Stimulated activated CD4-positive, alpha-beta T cell treated with anti-CD3 and anti-CD28 coated beads, Interleukin-12 subunit alpha, Interleukin-12 subunit beta, amount 100 ng/mL, for 4 hours (primary cell): ENCODE data around the gene TOB2.
A peak's percentile ranks its signal among the peaks of the same experiment; 100 is the strongest.
"Not testable (repeated sequence)": the region's sequence is repeated elsewhere in the genome, so short reads cannot be mapped to it uniquely, and the experiment has no call there.

ENCODE experiments used
- DNase-seq: peaks from one replicate; pipeline ENCODE4 v3.0.0-alpha.2; 2020

TOB2 gene

DNA sequence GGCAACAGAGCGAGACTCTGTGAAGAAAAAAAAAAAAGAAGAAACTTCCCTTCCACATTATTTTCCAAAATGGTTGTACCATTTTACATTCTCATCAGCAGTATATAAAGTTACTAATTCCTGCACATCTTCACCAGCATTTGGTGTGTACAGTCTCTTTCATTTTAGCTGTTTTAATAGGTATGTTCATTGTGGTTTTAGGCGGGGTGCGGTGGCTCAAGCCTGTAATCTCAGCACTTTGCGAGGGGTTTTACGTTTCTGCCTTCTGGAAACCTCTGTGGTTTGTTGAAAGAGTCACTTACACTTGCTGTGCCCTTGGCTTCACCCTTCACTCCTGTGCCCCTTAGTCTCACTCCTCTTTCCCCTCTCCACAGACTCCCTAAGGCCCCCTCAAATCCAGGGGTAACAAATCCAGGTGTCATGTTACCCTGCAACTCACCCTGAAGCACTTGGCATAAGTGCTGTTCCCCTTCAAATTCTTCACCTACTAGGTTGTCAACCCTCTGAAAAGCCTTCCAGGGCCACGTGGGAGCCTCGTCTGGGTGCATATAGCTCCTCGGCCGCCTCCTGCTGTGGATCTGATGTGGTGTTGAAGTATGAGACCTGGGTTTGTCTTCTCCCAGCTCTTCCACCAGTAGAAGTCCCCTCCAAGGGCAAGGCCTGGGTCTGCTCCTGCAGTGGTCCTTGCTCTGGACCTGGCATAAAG lies 20.8 kb downstream of the TOB2 start:
- DNase-seq = no peak

DNA sequence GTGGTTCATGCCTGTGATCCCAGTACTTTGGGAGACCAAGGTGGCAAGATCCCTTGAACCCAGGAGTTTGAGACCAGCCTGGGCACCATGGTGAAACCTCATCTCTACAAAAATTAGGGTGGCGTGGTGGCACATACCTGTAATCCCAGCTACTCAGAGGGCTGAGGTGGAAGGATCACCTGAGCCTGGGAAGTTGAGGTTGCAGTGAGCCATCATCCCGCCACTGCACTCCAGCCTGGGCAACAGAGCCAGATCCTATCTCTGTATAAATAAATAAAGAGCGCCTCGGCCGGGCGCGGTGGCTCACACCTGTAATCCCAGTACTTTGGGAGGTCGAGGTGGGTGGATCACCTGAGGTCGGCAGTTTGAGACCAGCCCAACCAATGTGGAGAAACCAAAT lies 27.9 kb downstream of the TOB2 start:
- DNase-seq = no peak

DNA sequence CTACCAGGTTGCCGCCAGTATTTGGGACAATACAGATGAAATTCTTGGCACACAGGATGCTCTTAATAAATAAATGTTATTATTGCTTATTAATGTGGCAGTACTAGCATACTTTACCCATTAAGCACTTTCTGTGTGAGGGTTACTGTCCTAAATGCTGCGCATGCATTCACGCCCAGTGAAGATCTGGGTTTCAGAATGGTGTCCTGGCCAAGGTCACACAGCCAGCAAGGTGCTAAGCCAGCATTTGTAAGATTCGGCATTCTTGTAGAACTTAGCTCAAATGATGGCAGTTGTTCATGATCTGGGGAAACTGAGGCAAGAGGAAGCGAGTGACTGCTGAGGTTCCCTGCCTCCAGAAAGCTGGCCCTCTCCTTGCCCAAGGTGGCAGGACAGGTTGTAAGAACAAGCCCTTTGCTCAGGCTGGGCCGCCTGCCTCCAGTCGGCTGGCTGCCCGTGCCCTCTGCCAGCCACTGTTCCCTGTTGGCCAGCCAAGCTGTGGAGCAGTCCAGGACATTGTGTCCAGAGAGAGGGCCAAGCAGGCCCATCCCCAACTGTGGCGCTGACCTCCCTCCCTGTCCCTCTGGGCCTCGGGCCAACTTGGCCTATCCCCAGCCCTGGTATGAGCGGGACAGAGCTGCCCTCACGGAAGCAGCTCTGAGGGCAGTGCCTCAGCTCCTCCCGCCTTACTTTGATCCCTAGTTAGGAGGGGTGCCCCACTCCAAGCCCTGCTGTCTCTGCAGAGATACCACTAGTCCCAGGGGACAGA lies 28.8 kb downstream of the TOB2 start:
- DNase-seq = no peak

DNA sequence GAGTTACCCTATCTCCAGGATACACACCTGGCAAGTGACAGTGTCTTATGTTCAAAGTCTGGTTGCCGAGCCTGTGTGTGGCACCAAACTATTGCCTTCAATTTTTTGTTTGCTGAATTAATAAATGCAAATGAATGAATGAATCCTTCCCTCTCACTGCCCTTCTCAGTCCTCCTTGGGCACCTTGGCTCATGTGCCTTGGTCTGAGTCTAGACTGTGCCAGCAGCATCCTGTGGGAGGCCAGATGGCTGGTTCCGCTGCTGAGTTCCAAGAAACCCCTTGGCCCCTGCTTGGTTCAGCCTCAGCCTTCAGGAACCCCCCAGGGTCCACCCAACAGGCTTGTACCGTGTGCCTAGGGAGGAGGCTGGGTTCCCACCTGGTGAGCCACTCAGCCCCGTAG lies 31.0 kb downstream of the TOB2 start:
- no peak for DNase-seq

DNA sequence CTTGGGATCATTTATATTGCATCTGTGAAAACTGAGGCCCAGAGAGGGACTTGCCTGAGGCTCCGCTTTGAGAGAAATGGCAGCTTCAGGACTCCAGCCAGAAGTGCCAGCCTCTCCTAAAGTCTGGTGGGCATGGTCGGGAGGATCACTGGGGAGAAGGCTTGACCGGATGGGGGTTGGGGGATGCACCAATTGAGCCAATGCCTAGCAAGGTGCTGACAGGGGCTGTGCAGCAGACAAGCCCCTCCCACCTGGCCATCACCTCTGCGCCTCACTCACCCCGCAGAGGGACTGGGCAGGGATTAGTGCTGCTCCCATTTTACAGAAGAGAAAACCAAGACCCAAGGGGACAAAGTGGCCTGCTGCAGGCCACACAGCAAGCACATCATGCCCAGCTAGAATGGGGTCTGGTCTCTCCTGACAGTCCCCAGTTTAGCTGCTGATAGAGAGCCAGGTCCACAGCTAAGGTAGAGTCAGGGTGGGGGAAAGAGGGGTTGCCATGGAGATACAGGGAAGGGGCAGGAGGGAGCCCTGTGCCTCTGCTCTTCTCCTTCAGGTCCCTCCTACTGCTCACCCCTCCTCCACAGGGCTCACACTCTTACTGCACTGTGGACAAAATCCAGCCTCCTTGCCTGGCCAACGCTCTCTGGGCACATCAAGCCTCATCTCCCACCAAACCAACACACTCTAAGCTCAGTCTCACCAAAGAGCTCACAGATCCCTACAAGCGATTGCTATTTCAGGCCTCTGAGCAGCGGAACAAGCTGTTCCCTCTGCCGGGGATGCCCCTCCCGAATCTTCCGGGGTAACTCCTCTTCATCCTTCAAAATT lies 35.4 kb downstream of the TOB2 start:
- DNase-seq = no peak

DNA sequence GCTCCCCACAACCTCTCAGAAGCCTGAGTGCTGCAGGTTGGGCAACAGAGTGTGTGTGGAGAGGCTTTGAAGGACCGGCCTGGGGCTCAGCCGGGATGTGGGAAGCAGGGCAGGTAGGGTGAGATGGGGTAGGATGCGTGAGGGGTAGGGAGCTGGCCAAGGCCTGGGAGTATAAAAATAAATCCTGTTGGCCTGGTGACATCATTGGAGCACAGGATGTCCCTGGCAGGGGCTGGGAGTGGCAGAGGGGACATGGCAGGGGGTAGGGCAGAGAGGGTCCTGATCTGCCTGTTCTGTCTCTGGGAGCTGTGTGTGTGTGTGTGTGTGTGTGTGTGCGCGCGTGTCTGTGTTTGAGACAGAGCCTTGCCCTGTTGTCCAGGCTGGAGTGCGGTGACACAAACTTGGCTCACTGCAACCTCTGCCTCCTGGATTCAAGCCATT lies 36.3 kb downstream of the TOB2 start:
- no peak for DNase-seq

DNA sequence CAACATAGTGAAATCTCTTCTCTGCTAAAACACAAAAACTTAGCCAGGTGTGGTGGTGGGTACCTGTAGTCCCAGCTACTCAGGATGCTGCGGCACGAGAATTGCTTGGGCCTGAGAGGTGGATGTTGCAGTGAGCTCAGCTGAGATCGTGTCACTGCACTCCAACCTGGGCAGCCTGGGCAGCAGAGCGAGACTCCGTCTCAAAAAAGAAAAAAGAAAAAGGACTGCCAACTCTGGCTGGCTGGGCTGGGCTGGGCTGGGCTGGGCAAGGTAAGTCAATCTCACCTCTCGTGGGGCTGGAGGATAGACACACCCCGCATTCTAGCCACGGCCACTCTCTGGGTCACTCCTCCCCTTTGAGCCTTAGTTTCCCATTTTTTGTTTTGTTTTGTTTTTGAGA lies 37.9 kb downstream of the TOB2 start:
- DNase-seq = no peak

DNA sequence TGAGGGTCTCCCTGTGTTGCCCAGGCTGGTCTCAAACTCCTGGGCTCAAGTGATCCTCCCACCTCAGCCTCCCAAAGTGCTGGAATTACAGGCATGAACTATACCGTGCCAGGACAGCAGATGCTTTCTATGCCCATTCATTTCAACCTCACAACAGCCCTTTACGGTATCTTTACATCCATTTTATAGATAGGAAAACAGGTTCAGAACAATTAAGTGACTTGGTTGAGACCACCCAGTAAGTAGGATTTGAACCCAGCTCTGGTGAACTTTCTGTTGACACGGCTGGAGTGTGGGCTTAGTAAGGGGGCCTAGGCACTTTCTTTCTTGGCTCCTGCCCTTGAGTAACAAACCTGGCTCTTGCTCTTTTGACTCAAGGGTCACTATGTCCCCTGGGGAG lies 39.2 kb downstream of the TOB2 start:
- DNase-seq = no peak

DNA sequence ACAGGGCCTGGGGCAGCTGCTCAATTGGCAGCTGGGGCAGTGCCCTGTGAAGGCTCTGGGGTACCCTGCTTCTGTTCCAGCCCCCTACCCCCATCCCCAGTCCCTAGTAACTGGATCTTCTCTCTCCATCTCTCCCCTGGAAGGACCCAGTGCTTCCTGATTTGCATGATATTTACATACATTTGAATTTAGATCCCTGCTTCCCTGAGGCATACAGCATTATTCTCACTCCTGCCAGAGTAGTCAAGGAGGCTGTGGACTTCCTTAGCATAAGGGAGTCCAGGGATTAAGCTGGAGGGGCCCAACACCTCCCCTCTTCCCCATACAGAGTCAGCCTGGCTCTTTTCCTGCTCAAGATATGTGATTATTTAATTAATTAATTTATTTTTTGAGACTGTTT lies 40.2 kb downstream of the TOB2 start:
- no peak for DNase-seq

DNA sequence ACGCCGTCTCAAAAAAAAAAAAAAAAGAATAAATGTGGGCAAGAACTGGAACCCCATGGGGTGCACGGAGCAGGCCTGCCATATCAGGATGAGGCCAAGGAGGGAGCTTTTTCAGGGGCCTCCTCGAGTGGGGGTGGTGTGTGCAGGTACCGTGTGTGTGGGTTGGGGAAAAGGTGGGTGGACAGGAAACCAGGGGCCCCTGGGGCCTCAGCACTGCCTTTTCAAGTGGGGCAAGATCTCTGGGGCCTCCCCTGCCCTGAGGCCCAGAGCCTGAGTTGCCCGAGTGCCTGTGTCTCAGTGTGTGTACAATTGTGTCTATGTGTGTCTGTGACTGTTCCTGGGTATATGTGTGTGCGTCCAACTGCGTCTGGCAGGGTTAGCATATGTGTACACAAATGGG lies 41.0 kb downstream of the TOB2 start:
- peak; percentile 31 for DNase-seq

DNA sequence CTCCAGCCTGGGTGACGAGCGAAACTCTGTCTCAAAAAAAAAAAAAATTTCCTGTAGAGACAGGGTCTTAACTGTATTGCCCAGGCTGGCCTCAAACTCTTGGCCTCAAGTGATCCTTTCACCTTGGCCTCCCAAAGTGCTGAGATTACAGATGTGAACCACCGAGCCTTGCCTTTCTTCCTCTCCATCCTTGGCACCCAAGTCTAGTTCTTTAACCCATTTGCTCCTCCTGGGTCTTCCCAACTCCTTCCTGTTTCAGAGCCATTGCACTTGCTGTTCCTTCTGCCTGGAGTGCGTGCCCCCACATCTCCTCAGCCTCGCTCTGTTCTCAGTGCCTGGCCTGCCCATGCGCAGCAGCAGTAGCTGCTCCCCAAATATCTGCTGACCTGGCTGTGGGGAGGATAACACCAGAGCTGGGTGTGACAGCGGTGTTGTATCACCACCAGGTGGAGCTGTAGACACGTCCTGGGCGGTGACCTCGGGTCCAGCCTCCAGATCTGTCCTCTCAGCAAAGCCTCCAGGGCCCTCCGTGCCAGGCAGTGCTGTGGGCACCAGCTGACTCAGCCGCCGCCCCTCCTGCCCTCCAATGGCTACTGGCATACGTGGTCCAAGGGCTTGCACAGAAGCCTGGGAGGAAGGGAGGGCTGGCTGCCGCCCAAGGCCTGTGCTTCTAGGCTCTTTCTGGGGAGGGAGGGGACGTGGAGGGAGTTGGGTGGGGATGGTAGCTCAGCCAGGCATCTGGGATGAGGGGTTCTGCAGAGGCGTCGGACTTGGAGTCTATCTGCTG lies 42.9 kb downstream of the TOB2 start:
- peak; percentile 73 for DNase-seq

DNA sequence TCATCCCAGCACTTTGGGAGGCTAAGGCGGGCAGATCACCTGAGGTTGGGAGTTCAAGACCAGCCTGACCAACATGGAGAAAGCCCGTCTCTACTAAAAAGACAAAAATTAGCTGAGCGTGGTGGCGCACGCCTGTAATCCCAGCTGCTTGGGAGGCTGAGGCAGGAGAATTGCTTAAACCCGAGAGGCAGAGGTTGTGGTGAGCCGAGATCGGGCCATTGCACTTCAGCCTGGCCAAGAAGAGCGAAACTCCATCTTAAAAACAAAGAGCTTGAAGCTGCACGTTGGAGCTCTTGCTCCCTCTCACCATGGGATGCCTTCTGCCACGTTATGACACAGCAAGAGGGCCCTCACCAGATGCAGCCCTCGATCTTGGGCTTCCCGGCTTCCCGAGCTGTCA lies 43.8 kb downstream of the TOB2 start:
- not testable (repeated sequence) for DNase-seq

DNA sequence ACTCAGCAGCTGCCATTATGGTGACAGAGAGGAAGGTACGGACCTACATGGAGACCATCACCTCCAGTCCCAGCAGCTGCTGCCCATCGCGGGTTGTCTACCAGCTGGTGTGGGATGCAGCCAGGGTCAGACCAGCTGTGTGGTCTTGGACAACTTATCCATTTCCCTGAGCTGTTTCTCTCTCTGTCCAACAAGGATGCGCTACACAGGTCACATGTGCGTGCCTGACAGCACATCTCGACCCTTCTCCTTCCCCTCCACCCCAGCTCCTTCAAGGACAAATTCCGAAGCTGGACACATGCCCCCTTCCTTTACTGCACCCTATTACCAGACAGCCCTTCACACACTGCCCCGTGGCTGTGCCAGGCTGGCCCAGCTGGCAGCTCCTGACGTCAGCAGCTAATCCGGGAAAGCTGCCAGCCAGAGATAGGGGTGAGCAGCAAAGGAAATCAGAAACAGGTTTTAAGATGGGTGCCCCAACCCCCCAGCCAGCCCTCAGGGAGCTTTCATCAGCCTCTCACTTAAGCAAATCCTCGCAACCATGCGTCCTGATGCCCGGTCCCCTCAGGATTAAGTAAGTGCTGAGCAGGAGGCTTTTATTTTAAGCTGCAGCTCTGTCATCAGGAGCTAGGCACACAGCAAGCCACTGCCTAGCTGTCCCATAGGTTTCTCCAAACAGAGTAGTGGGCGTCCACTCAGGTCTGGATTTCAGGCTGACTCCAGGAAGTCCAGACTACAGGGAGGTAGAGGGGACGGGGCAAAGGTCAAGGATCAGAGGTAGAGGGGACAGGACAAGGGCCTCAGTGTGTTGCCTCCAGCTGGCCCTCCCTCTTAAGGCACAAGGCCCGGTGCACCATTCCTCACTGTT lies 44.6 kb downstream of the TOB2 start:
- no peak for DNase-seq

DNA sequence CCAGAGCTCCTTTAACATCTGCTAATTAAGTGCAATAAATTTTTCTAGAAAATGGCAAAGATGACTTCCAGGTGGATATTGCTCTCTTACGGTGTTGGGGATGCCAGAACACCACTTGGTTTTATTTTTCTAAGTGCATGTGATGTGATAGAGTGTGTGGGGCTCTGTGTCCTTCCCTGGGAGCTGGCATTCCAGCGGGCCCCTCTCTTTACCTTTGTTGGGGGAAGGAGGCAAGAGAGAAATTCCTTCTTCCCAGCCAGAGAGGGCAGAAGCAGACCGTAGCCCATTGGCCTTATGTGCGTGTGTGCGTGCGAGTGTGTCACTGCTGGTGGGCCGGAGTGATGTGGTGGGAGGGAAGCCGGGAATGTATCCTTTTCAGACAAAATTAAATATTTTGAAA lies 47.7 kb downstream of the TOB2 start:
- DNase-seq = no peak

DNA sequence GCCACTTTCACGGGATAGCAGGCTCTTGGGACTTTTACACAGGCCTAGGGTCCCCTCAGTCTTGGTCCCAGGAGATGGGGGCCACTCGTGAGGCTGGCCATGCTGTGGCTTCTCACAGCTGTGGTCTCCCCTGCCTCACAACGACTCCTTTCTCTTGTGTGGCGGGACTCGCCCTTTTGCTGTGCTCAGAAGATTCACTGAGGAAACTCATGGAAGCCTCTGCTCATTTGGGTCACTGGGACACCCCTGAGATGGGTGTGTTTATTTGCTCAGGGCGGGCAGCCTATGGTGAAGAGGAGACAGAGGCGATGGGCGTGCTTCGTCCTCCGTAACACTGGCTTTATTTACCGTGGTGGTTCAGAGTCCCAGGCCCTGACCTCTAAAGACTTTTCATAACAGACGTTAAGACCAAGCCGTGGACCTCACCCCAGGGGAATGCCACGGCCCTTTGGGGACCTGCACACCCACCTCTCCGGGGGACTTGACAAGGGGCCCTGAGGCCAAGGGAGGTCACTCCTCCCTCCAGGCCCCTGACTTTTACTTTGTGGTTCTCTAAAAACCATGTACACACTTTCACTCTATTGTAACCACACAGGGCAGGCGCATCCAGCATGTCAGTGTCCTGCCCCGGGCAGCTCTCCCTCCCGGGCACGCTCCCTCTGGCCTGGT lies 49.3 kb downstream of the TOB2 start:
- DNase-seq = no peak

DNA sequence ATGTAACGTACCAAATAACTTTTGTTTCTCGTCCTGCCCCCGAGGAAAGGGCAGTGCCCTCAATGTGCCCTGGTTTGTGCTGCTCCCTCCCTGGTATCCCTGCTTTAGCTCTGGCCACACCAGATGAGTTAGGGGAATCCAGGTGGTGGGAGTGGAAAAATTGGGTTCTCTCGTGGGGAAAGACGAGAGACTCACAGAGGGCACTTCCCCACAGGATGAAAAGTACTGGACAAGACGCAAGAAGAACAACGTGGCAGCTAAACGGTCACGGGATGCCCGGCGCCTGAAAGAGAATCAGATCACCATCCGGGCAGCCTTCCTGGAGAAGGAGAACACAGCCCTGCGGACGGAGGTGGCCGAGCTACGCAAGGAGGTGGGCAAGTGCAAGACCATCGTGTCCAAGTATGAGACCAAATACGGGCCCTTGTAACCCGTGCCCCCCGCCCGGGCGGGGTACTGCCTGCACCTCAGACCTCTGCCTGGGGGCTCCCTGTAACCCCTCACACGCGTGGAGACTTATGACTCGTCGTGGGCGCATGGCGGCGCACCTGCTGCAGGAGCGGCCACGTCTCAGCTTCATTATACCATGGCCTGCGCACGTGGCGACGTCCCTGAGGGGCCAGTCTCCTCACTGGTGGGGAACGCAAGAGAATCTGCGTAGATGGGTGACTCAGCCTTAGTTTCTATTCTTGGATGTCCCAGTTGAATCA lies 50.9 kb downstream of the TOB2 start:
- DNase-seq = no peak

DNA sequence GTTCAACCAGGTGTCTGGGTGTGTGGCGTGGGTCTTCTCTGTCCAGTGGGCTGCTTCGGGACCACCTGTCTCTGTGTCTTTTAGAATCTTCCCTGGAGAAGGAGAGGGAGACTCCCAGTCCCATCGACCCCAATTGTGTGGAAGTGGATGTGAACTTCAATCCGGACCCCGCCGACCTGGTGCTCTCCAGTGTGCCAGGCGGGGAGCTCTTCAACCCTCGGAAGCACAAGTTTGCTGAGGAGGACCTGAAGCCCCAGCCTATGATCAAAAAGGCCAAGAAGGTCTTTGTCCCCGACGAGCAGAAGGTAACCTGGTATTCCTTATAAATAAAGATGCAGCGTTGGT lies 52.6 kb downstream of the TOB2 start:
- DNase-seq = no peak

DNA sequence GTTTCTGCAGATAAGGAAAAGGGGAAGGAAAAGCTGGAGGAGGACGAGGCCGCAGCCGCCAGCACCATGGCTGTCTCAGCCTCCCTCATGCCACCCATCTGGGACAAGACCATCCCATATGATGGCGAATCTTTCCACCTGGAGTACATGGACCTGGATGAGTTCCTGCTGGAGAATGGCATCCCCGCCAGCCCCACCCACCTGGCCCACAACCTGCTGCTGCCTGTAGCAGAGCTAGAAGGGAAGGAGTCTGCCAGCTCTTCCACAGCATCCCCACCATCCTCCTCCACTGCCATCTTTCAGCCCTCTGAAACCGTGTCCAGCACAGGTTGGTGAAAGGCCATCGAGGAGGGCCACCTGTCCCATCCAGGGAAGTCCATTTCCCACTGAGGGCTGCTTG lies 59.3 kb downstream of the TOB2 start:
- no peak for DNase-seq

DNA sequence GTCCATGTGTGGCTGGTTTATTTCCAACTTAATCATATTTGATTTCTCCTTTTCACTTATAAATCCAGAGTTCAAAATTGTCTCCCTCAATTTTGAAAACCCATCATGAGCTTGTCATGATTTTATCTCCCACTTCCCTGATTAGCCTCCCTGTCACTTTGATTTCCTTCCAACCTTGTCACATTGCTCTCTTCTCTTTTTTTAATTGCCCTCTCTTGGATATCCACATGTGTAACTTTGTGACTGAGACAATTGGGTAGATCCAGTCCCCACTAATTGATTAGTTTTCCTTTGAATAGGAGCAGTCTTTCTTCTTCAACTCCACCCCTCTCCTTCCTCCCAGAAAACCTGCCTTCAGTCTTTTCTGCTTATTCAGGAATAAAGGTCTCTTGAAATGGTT lies 62.5 kb downstream of the TOB2 start:
- no peak for DNase-seq
